HG03432 (cell line): ENCODE results near the gene CDH4.

Experiments
- ATAC-seq: cut with Tn5 transposase; IDR thresholded peaks from one replicate; pipeline ENCODE4 v1.9.1; 2021; ENCODE audit warnings: mild to moderate bottlenecking, moderate library complexity; ENCODE audit not compliant: unreplicated experiment

The CDH4 gene

GRCh38 chr20:61878478-61879302 is 626.6 kb downstream of the CDH4 start:
- no peak for ATAC-seq

GRCh38 chr20:61879303-61879620 is 627.2 kb downstream of the CDH4 start:
- no peak for ATAC-seq

GRCh38 chr20:61879694-61880093 is 627.6 kb downstream of the CDH4 start:
- ATAC-seq = no peak

GRCh38 chr20:61880706-61881105 is 628.6 kb downstream of the CDH4 start:
- no peak for ATAC-seq

GRCh38 chr20:61881416-61881815 is 629.4 kb downstream of the CDH4 start:
- ATAC-seq = no peak

- no peak for ATAC-seq
These were observed 629.8 kb downstream of the CDH4 start for GRCh38 chr20:61881861-61882260.

GRCh38 chr20:61882716-61883615 is 630.9 kb downstream of the CDH4 start:
- no peak for ATAC-seq

- ATAC-seq = no peak
These were observed 631.9 kb downstream of the CDH4 start for GRCh38 chr20:61883857-61884393.

- no peak for ATAC-seq
These were observed 632.7 kb downstream of the CDH4 start for GRCh38 chr20:61884571-61885389.

- no peak for ATAC-seq
These were observed 634.0 kb downstream of the CDH4 start for GRCh38 chr20:61885759-61886715.

- peak; percentile 49 for ATAC-seq
These were observed 634.9 kb downstream of the CDH4 start for GRCh38 chr20:61886721-61887595.

GRCh38 chr20:61887596-61888093 is 635.6 kb downstream of the CDH4 start:
- ATAC-seq = no peak

GRCh38 chr20:61888101-61888865 is 636.2 kb downstream of the CDH4 start:
- no peak for ATAC-seq

- ATAC-seq = no peak
These were observed 637.6 kb downstream of the CDH4 start for GRCh38 chr20:61889659-61890058.

GRCh38 chr20:61890210-61890609 is 638.1 kb downstream of the CDH4 start:
- no peak for ATAC-seq

GRCh38 chr20:61891476-61891875 is 639.4 kb downstream of the CDH4 start:
- no peak for ATAC-seq

GRCh38 chr20:61891916-61892649 is 640.0 kb downstream of the CDH4 start:
- ATAC-seq = no peak
